Esophagus mucosa (tissue), 1 donor: ENCODE measurements around the gene KIF16B. TPM values are rescaled to one million over a fixed set of nuclear protein-coding genes. Genes with fewer than 3 reads are reported as not detected.

Experiments used
- ATAC-seq: fragments of 200-7000 bp; cut with Tn5 transposase; one replicate; pipeline ENCODE4 v1.9.1; 2020
- total RNA-seq: library from RNA; stranded (reverse); gene quantifications from one replicate; pipeline ENCODE4 v1.2.4, GENCODE V29; 2023
- donor health status: DM: yes; HTN: yes; CAD: no.

The KIF16B gene
- total RNA-seq, 1 donor from 2014 or later, result 12.7 TPM

DNA sequence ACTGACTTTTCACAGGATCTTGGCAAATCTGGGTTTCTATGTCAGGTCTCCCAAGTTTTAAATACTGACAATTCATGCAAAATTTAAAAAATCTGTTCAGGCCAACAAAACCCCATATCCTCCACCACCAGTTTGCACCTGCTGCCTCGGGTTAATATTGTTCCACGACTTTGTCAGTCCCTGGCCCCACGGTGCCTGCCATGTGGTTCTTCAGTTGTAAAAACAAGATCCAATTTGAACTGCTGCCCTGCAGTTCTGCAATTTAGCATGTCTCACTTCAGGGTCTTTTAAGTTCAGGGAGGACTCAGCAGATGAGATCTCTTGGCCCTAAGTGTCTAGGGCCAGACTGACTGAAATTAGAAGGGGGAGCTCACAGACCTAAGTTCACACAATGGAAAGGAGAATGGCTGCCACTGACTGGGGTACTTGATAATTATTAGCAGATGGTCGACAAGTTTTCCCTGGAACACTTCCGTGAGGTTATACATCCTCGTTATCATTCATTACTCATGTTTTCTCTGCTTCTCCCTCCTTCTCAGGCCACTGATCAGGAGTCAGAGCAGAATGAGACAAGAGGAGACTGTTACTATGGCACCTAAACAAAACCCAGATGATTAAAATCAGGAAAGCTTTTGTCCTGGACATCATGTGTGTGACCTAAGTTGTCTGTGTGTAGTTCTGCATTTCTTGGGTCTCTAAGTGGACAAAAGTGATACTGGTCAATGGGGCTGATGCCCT, 223.6 kb downstream of the KIF16B start:
- ATAC-seq, result no peak

GRCh38 chr20:16346956-16347355, 226.3 kb downstream of the KIF16B start:
- no peak for ATAC-seq

- no peak for ATAC-seq
Observed at GRCh38 chr20:16337707-16338106, 235.5 kb downstream of the KIF16B start.

DNA sequence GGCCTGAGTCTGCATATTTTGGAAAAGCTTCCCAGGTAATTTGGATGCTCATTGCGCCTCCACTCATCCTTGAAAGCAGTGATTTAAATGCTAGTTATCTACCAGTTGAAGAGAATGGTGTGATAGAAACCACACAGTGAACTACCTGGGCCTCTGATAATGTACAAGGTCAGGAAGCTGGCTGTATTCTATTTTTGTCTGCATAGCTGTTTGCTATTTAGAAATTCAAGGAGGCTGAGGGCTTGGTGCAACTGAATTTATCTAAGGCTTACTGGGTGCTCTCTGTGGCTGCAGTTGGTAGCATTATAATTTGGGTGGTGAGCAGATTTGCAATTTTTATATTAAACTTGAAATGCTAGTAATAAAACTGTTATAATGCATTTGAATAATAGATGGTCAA, 245.6 kb downstream of the KIF16B start:
- ATAC-seq, result no peak

- ATAC-seq, result no peak
Observed at GRCh38 chr20:16321291-16321690, 252.0 kb downstream of the KIF16B start.

- no peak for ATAC-seq
Observed at GRCh38 chr20:16317445-16318362, 255.5 kb downstream of the KIF16B start.

DNA sequence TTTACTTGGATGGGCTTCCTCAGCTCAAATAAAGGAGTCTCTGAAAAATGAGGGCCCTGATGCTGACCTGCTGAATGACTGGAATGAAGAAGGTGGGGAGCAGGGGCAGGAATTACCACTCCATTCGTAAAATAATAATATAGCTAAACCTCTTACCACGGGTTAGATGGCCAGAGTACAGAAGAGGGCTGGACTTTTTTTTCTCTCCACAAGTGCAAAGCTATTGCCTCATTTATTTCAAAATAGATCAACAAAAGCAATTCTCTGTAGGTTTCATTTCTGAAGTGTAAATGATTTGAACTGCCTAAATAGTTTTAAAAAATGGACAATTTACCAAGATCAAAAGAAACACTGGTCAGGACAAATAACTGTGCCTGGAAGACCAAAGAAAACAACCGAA, 256.7 kb downstream of the KIF16B start:
- no peak for ATAC-seq

- ATAC-seq, result no peak
Observed at GRCh38 chr20:16314748-16315159, 258.5 kb downstream of the KIF16B start.

DNA sequence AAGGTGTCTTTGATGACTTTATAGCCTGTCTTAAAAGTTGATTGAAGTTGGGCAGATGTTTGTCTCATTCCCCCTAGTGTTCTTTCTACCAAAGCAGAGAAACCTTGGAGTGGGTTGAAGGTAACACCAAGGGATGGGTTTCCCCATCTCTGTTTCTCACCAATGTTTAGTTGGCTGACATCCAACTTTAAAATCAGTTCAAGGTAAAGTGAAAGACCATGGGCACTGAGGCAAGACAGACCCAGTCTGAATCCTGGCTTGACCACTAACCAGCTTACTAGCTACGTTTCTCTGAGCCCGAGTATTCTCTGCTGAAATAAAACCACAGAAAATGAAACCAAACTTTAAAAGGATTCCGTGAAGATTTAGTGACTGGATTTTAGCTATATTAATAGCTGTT, 258.9 kb downstream of the KIF16B start:
- ATAC-seq, result no peak

DNA sequence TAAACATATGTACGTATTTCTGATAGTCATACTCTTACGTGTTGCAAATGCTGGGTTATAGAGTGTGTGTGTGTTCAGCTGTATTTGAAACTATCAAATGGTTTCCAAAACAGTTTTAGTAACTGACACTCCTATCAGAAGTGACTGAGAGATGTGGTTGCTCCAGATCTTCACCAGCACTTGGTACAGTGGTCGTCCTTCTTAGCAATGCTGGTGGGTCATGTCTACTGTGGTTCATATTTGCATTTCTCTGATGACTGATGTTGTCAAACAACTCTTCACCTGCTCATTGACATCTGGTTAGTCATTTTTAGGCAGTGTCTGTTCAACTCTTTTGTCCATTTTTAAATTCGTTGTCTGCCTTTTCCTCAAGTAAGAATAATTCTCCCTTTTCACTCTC, 259.3 kb downstream of the KIF16B start:
- ATAC-seq, result no peak

DNA sequence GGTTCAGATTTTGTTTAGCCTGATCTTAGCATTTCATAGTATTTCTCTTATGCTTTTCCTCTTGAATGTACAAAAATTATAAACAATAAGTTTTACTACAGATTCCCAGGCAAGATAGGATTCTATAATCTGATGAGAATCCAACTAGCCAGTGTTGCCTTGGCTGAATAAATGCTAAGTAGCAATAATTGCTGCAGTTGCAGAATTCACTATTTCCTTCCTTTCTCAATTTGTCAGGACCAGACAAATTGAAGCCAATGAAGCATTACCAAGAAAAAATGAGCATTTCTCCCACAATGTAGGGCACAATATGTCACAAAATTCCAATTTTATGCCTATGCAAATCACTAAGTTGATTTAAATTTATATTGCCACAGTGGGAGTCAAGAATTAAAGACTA, 260.2 kb downstream of the KIF16B start:
- ATAC-seq, result no peak

GRCh38 chr20:16311756-16312155, 261.5 kb downstream of the KIF16B start:
- no peak for ATAC-seq

- no peak for ATAC-seq
Observed at GRCh38 chr20:16308754-16309153, 264.5 kb downstream of the KIF16B start.

GRCh38 chr20:16302818-16303217, 270.4 kb downstream of the KIF16B start:
- no peak for ATAC-seq

- ATAC-seq, result no peak
Observed at GRCh38 chr20:16301986-16302385, 271.3 kb downstream of the KIF16B start.

GRCh38 chr20:16299897-16300296, 273.4 kb downstream of the KIF16B start:
- ATAC-seq, result no peak

GRCh38 chr20:16296931-16297330, 276.3 kb downstream of the KIF16B start:
- no peak for ATAC-seq

DNA sequence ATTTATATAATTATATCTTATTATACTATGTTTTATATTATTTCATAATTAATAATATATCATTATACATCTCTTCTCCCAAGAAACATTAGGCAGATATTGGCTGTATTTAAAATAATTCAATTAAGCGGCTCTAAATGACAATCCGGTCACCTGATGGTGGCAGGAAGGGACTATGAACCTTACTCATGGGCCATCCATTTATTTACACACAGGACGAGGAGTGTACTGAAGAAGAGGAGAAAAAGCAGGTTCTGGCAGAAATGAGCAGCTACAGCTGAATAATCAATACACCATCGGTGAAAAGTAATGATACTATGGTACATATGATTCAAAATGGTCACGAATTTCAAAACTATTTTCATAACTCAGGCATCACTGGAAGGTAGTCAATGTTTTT, 277.7 kb downstream of the KIF16B start:
- no peak for ATAC-seq

DNA sequence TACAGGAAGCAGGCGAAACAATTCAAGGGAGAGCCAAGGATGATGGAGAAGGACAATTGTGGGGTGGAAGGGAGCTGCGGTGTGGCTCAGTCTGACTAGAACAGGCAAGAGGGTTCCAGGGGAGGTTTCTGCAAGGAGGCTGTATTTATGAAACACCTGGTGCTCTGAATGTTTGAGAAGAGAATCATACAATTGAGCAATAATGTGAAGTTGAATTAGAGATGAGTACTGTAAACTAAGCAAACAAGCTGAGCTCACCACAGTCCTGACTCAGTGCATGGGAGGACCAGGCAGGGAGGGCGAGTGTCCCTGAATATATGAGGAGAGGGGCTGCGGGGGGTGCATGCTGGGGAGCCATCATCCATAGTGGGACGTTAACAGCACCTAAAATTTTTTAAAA, 279.7 kb downstream of the KIF16B start:
- no peak for ATAC-seq

DNA sequence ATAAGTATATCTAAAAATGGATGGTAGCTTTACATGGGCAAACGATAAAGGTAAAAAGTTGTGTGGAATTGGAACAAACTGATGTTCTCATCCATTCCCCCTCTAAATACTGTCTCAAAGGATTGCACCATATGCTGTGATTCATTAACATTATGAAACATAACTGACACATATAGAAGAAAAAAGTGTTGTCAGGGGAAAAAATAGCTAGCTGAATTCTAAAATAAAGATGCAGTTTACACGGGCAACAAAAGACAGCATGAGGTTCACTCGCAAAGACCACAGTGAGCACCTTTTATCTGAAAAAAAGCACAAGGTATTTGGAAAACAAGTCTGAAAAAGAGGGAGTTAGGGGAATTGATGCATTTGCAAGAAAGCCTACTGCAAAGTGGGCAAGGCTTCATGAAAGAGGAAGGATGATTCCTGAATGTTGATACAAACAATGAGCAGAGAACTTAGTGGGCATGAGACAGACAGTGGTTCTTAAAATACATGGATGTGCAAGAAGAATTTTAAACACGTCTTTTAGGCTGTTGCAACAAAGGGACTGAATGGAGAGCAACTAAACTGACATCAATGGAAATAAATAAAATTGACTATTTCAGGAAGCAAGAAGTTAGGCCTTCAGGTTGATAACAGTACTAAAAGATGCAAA, 280.9 kb downstream of the KIF16B start:
- no peak for ATAC-seq

DNA sequence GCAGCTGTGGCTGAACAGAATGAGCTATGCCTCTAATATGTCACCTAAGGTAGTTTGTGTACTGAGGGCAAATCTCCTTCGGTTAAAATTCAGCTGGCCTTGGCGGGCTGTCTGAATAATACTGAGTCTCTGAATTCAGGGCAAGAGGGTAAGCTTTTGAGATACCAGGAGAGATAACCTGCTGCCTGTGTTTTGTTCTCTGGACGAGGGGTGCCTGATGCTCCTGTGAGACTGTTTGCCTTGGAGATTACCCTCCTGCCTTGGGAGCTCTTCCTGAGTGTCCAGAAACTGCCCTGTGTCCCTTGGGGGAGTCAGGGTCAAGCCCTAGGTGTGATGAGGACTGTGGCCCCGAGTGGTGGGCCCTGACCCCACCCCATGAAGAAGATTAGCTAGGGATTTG, 282.9 kb downstream of the KIF16B start:
- ATAC-seq, result no peak

- ATAC-seq, result no peak
Observed at GRCh38 chr20:16287776-16288175, 285.5 kb downstream of the KIF16B start.

DNA sequence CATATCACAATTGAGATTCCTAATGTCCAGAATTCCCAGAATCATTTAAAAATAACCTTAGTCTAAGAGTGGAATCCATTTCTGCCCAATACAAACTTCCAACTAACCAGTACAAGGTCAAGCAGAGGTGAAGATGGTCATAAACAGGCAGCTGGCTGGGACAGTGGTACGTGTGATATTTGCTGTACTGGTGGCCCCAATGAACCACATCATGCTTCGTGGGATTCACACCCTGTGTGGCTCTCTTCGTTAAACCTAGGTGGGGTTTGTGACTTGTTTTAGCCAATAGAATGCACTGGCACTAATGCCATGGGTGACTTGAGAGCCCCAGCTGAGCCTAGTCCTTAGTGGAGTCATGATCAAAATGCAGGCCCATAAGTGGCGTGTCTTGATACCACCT, 286.6 kb downstream of the KIF16B start:
- ATAC-seq, result no peak
